Activated CD4-positive, alpha-beta T cell treated with anti-CD3 and anti-CD28 coated beads, Interleukin-2, amount 10 ng/mL, durations not matched to agents 24 days and 14 days (primary cell): ENCODE results near the gene GFI1. TPM values are rescaled to one million over a fixed set of nuclear protein-coding genes. Genes with fewer than 3 reads are reported as not detected.

Experiments
- DNase-seq: peaks from one replicate; pipeline ENCODE4 v3.0.0; 2022
- H3K27ac Mint-ChIP-seq: one replicate; pipeline ENCODE4 v1.8.0; 2022; ENCODE audit warnings: mild to moderate bottlenecking, mixed read lengths
- H3K27me3 Mint-ChIP-seq: one replicate; pipeline ENCODE4 v1.8.0; 2022; ENCODE audit warnings: mixed read lengths
- H3K36me3 Mint-ChIP-seq: one replicate; pipeline ENCODE4 v1.8.0; 2022; ENCODE audit warnings: low read depth, mild to moderate bottlenecking, mixed read lengths
- H3K4me1 Mint-ChIP-seq: one replicate; pipeline ENCODE4 v1.8.0; 2021; ENCODE audit warnings: mixed read lengths
- H3K4me3 Mint-ChIP-seq: one replicate; pipeline ENCODE4 v1.8.0; 2022; ENCODE audit warnings: mild to moderate bottlenecking, moderate library complexity, mixed read lengths
- H3K9me3 Mint-ChIP-seq: one replicate; pipeline ENCODE4 v1.8.0; 2021; ENCODE audit warnings: mixed read lengths
- intact Hi-C: fragments of 100-400 bp; cut with micrococcal nuclease; formaldehyde crosslinking; loops from one replicate; pipeline ENCODE4 v1.15.1; 2023
- total RNA-seq: library from RNA; stranded (reverse); gene quantifications from 2 replicates; pipeline ENCODE4 v1.2.3, GENCODE V29; 2022

GFI1 gene
- total RNA-seq, 1 donor from 2014 or later: 85.1 TPM

DNA sequence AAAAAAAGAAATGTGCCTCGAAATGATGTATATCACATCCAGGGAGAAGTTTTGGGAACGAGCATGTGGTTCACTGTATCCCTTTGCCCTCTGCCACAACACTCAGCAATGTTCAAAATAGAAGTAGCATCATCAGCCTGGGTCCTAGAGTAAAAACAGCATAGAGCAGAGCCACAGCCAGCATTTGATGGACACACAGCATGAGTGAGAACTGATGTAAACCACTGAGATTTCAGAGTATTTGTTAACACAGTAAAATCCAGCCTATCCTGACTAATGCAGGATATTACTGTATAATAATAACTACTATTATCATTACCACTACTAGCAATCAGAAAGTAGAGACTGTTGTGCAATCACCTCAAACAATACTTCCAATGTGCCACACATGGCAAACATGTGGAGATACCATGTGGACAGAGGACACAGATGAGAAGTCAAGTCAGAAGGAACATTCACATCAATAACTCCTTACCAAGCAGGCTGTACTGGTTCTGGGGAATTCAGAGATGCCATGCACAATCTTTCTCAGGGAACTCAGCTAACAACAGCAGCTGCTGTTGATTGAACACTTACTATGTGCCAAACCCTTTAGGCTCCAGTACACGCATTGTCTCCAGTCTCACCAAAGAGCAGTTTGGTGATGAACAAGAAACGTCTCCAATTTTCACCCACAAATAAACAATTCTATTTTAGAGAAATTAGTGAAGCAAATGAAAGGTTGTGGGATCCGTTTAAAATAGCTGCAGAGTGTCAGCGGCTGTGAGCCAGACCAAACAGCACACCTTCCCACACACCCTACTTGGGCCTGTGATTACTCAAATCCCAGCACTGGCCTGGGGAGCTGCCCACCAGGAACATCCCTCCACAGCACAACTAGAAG, 16.6 kb upstream of the GFI1 start:
- Mint-ChIP-seq H3K9me3 (peaks cover 7% of the 10 kb centered on the region), H3K4me3 (no peak overlapping the region), H3K27ac (peak overlapping the region; percentile 57), H3K4me1 (peaks cover 32% of the 10 kb centered on the region), H3K27me3 (no peaks in the 10 kb centered on the region), H3K36me3 (peaks cover 9% of the 10 kb centered on the region)
- DNase-seq: no peak
- intact Hi-C loops: no loop called here

DNA sequence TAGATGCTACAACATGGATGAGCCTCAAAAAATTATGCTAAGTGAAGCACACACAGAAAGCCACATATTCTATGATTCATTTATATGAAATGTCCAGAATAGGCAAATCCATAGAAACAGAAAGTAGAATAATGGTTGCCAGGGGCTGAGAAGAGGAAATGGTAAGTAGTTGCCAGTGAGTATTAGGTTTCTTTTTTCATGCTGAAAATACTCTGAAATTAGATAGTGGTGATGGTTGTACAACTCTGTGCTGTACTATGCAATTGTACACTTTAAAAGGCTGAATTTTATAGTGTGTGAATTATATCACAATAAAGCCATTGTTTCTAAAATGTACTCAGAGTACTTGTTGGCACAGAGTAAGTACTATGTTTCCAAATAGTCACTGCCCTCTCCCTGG, 15.5 kb upstream of the GFI1 start:
- peaks cover 9% of the 10 kb centered on the region for H3K36me3 Mint-ChIP-seq
- peaks cover 7% of the 10 kb centered on the region for H3K9me3 Mint-ChIP-seq
- no peaks in the 10 kb centered on the region for H3K27me3 Mint-ChIP-seq
- intact Hi-C loops: loop anchor here (1.0 kb wide), 1 partner anchor 35 kb away; no protein-coding TSS in a partner anchor
- H3K27ac Mint-ChIP-seq: peak overlapping the region; percentile 57
- no peak overlapping the region for H3K4me3 Mint-ChIP-seq
- H3K4me1 Mint-ChIP-seq: peaks cover 32% of the 10 kb centered on the region
- no peak for DNase-seq

DNA sequence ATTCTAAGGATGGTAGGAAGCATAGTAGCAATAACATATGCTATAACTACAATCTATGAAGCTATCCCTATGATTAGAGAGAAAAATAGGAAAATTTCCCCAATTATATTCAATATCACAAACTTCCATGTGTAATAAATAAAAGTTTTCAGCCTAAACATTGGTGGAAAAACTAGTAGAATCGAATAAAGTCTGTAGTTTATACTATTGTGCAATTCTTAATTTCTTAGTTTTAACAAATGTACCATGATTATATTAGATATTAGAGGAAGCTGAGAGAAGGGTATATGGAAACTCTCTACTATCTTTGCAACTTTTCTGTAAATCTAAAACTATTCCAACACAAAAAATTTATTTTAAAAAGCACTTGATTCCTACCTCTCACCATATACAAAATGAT, 13.8 kb upstream of the GFI1 start:
- Mint-ChIP-seq H3K9me3 (no peaks in the 10 kb centered on the region), H3K27me3 (no peaks in the 10 kb centered on the region), H3K36me3 (peaks cover 3% of the 10 kb centered on the region), H3K4me1 (peaks cover 34% of the 10 kb centered on the region), H3K4me3 (no peak overlapping the region), H3K27ac (no peak overlapping the region)
- intact Hi-C loops: loop anchor here (2.0 kb wide), 1 partner anchor 14 kb away; the partner anchor contains the start of gene GFI1
- DNase-seq: no peak

DNA sequence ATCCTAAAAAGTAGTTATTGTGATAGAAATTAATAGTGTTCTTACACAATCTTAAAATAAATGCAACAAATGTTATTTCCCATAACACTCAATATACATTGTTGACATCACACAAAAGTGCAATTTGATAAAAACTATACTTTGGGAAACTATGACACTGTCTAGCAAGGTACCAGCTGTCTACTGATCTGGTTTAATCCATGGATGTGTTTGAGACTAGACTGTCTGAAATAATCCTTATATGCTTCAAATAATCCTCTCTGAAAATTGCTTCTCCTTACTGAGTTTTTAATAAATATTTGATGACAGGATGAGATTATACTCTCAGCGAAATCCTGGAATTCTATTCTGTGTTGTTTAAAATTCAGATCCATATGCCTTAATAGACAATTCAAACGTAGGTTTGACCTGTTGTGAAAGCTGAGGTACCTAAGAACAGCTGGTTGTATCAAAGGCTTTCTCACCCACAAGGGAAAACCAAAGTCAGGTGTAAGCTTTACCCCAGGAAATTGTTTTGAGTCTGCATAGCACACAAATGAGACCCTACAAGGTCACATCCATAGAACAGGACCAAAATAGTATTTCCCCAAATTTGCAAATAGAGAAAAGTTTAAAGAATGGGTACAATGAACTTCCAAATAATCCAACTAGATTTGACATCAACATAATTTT, 8.8 kb upstream of the GFI1 start:
- Mint-ChIP-seq H3K9me3 (no peaks in the 10 kb centered on the region), H3K4me1 (peaks cover 20% of the 10 kb centered on the region)

DNA sequence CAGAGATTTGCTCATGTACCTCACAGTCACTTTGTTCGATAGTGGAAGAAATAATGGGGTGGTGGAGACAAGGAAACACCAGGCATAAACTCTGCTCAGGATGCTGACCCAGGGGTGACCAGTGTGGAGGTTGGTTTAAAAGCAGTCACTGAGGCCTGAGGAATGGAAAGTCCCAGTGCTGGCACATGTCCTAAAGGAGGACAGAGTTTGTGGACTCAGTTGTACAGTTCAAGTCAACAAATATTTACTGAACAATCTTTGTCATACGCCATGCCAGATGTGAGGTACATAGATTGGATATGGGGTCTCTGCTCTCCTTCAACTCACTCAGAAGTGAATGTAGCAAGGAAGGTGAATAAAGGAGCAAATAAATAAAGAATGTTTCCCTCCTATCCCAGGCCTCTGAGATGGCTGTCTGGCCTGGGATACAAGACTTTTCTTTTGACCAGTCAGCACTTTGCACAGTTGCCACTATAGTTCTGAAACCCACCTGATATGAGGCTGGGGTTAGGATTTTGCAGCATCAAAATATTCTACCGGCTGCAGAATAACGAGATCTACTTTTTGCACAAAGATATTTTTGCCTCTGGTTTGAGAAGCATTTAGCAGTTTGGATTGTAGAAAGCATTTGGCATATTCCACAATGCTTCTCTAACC, 7.9 kb upstream of the GFI1 start:
- peak; percentile 49 for DNase-seq
- no peak overlapping the region for H3K27ac Mint-ChIP-seq
- H3K4me3 Mint-ChIP-seq: no peak overlapping the region
- H3K27me3 Mint-ChIP-seq: no peaks in the 10 kb centered on the region
- H3K4me1 Mint-ChIP-seq: peaks cover 20% of the 10 kb centered on the region
- peaks cover 14% of the 10 kb centered on the region for H3K36me3 Mint-ChIP-seq
- H3K9me3 Mint-ChIP-seq: no peaks in the 10 kb centered on the region
- intact Hi-C loops: no loop called here

More for the DNA sequence above, 8.8 kb upstream of the GFI1 start:
- Mint-ChIP-seq H3K36me3 (peaks cover 14% of the 10 kb centered on the region), H3K4me3 (no peak overlapping the region), H3K27ac (no peak overlapping the region), H3K27me3 (no peaks in the 10 kb centered on the region)
- DNase-seq: no peak
- intact Hi-C loops: no loop called here

DNA sequence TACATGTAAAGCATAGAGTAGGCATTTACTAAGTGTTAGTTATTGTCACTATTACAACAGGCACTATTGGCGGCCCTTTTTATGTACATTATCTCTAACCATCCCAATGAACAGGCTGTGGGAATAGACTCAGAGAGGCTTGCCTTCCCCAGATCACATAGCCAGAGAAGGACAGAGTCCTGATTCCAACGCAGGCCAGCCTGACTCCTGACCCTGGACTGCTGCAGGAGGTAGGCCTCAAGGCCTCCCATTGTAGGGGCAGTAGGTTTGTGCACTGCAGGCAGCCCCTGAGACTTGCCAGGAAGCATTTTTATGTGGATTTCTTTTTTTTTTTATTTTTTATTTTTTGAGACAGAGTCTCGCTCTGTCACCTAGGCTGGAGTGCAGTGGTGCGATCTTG, 6.4 kb upstream of the GFI1 start:
- DNase-seq: peak; percentile 41
- intact Hi-C loops: no loop called here
- Mint-ChIP-seq H3K4me3 (no peak overlapping the region), H3K36me3 (peaks cover 17% of the 10 kb centered on the region), H3K27ac (peak overlapping the region; percentile 41), H3K27me3 (no peaks in the 10 kb centered on the region), H3K4me1 (peaks cover 32% of the 10 kb centered on the region), H3K9me3 (no peaks in the 10 kb centered on the region)

DNA sequence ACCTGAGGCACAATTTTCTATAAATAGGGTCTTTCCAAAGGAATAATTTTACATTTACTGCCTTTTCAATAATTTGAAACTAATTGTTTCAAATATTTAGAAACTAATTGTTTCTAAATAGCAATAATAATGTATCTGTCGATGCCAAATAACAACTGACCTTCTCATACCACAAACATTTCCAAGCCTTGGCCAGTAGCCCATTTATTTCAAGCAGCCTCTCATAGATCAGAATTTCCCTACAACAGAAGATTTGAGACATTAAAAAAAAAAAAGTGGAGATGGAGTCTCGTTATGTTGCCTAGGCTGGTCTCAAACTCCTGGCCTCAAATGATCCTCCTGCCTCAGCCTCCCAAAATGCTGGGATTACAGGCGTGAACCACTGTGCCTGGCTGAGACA, 2.1 kb upstream of the GFI1 start:
- peak overlapping the region; percentile 95 for H3K4me3 Mint-ChIP-seq

DNA sequence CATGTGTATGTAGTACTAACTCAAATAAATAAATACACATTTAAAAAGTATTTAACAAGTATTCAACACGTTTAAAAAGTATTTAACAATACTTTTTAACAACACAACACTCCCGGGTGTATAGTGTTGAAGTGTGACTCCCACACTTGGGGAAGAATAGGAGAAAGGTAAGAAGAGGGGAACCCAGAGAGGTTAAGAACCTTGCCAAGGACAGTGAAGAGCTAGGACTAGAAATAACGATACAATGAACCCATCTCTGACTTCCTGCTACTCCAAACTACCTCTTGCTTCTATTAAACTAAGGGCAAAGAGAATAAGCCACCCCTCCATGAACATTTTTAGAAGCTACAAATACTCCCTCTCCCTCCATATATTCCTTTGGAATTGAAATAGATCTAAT, 1.7 kb upstream of the GFI1 start:
- no peaks in the 10 kb centered on the region for H3K27me3 Mint-ChIP-seq
- H3K4me3 Mint-ChIP-seq: peak overlapping the region; percentile 95
- H3K9me3 Mint-ChIP-seq: no peaks in the 10 kb centered on the region
- peaks cover 30% of the 10 kb centered on the region for H3K4me1 Mint-ChIP-seq
- intact Hi-C loops: loop anchor here (5.0 to 10.0 kb wide), 3 partner anchors 474 to 984 kb away; partner anchors contain the start of genes CDC7 and DIPK1A
- H3K36me3 Mint-ChIP-seq: peaks cover 26% of the 10 kb centered on the region
- peak overlapping the region; percentile 86 for H3K27ac Mint-ChIP-seq
- peak; percentile 57 for DNase-seq

More for the DNA sequence above, 2.1 kb upstream of the GFI1 start:
- peak overlapping the region; percentile 86 for H3K27ac Mint-ChIP-seq
- H3K36me3 Mint-ChIP-seq: peaks cover 24% of the 10 kb centered on the region
- no peaks in the 10 kb centered on the region for H3K9me3 Mint-ChIP-seq
- intact Hi-C loops: loop anchor here (5.0 to 10.0 kb wide), 3 partner anchors 473 to 984 kb away; partner anchors contain the start of genes CDC7 and DIPK1A
- DNase-seq: no peak
- H3K4me1 Mint-ChIP-seq: peaks cover 30% of the 10 kb centered on the region
- no peaks in the 10 kb centered on the region for H3K27me3 Mint-ChIP-seq

DNA sequence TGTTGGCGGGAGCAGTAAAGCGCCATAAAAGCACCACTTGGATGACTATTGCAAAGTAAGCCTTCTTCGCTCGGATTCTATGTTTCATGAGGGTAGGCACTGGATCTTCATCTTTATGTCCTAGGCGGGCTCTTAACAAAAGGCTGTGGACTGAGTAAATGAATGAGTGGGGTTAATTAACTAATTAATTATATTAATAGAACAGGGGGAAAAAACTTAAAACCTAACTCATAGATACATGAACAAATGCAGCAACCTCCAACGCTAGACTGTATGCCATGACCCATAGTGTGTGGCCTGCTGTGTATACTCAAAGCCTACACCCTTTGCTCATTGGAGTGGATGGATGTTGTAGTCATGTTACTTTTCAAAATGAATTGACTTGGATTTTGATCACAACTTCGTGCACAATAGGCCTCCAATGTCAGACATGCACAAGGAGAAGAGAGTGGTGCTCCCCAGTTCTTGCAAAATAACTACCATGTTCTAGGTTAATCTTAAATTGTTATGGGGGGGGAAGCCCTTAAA, 417 bp upstream of the GFI1 start:
- Mint-ChIP-seq H3K36me3 (peaks cover 34% of the 10 kb centered on the region), H3K9me3 (no peaks in the 10 kb centered on the region), H3K27ac (peak overlapping the region; percentile 90), H3K4me3 (peak overlapping the region; percentile 95), H3K4me1 (peaks cover 29% of the 10 kb centered on the region), H3K27me3 (no peaks in the 10 kb centered on the region)
- intact Hi-C loops: loop anchor here (2.0 to 10.0 kb wide), 5 partner anchors 14 to 982 kb away; partner anchors contain the start of genes CDC7 and DIPK1A
- DNase-seq: peak; percentile 71

DNA sequence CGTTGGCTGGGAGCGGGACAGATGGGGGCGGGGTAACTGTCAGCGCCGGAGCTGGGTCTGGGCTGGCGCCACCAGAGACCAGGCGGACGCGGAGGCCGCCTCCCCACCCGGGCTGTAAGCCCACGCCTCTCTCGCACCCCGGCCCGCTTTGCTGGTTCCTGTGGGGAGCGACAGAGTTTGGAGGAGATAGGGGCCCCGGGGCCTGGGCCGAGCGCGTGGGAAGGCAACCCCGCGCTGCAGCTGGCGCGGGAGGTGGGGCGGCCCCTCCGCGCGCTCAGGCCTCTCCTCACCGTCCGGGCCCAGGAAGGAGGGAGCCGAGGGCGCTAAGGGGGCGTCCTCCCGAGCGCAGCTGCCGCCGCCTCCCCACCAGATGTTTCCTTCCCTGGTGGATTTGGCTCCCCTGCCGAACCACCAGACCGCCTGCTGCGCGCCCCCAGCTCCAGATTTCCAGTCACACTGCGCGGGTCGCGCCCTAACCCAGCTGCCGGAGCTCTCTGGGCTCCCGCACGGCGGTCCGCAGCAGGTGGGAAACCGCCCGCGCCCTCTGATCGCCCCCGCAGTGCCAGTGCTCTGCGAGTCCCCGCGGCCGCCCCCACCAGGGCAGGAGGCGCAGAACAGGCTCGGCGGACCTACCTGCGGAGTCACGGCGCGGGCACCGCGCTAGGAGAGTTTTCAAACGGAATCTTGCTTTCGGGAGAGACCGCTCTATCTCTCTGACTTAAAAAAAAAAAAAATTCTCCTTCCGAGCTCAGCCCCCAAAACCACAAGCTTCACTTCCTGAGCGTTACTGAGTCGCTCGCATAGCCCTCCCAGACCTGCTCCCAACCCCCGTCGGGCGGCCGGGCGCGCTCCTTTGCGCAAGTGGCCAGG, 1.1 kb downstream of the GFI1 start:
- H3K4me1 Mint-ChIP-seq: peaks cover 33% of the 10 kb centered on the region

DNA sequence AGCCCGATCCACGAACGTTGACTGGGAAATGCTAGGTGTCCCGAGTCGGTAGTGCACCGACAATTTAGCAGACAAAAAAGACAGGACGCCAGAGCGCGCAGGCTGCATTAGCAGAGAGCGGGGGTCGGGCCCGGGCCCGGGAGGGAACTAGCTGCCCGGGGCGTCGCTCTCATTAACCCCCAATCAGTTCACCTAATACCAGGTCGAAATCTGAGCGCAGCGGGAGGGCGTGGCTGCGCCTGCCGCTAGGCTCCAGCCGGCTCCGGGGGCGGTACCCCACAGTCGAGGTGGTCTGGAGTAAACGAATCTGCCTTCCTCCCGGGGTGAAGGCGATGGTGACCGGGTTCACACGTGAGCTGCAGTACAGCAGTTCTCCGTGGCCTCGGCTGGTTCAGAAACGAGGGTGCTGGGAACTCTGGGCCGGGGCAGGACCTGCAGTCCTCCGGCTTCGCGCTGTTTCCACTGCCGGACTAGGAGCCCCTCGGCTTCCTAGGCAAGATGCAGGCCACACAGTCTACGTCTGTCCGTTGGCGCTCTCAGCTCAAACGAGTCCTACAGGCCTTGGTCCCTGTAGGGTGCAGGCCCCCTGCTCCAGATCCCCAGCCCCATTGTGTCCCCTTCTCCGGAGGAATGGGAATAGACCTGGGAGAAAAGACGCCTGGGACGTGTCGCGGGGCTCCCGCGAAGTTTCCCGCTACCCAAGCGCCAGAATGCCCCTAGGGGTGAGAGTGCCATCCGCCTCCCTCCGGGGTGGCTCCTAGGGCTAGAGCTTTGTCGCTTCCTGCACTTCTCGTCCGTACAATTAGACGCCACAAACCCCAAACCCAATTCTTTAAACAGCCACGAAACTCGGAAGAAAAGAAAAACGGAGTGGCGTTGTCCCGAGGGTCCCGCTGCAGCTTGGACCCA, 2.0 kb downstream of the GFI1 start:
- H3K27me3 Mint-ChIP-seq: no peaks in the 10 kb centered on the region
- peak; percentile 89 for DNase-seq
- H3K27ac Mint-ChIP-seq: peak overlapping the region; percentile 89
- H3K4me1 Mint-ChIP-seq: peaks cover 36% of the 10 kb centered on the region
- H3K9me3 Mint-ChIP-seq: no peaks in the 10 kb centered on the region
- H3K36me3 Mint-ChIP-seq: peaks cover 51% of the 10 kb centered on the region
- peak overlapping the region; percentile 95 for H3K4me3 Mint-ChIP-seq
- intact Hi-C loops: loop anchor here (5.0 to 10.0 kb wide), 3 partner anchors 478 to 980 kb away; partner anchors contain the start of genes CDC7 and DIPK1A

More for the DNA sequence above, 1.1 kb downstream of the GFI1 start:
- H3K27me3 Mint-ChIP-seq: no peaks in the 10 kb centered on the region
- peak overlapping the region; percentile 98 for H3K27ac Mint-ChIP-seq
- H3K36me3 Mint-ChIP-seq: peaks cover 42% of the 10 kb centered on the region
- no peaks in the 10 kb centered on the region for H3K9me3 Mint-ChIP-seq
- H3K4me3 Mint-ChIP-seq: peak overlapping the region; percentile 95
- intact Hi-C loops: loop anchor here (1.0 to 10.0 kb wide), 8 partner anchors 11 to 981 kb away; partner anchors contain the start of genes CDC7 and DIPK1A
- DNase-seq: peak; percentile 96
